WERI-Rb-1 (cell line): ENCODE results near the gene CLDN3.

Experiments used
- DNase-seq: peaks from one replicate; pipeline ENCODE4 v3.0.0-alpha.2; 2020
- H3K27ac ChIP-seq: fragments of 250-450 bp; sonication (Bioruptor Pico); 2 replicates; pipeline ENCODE4 v1.5.1; 2020; ENCODE audit warnings: mild to moderate bottlenecking, moderate library complexity
- H3K27me3 ChIP-seq: fragments of 250-450 bp; sonication (Bioruptor Pico); 2 replicates; pipeline ENCODE4 v1.5.1; 2021; ENCODE audit warnings: mild to moderate bottlenecking, low read depth, moderate library complexity; ENCODE audit not compliant: insufficient read depth, severe bottlenecking
- H3K36me3 ChIP-seq: fragments of 250-450 bp; sonication (Bioruptor Pico); 2 replicates; pipeline ENCODE4 v1.5.1; 2020; ENCODE audit warnings: mild to moderate bottlenecking, moderate library complexity
- H3K4me3 ChIP-seq: 2 replicates; pipeline ENCODE4 v1.5.1; 2011; ENCODE audit warnings: low read depth, mild to moderate bottlenecking, control low read depth, low read length
- H3K9me3 ChIP-seq: fragments of 250-450 bp; sonication (Bioruptor Pico); 2 replicates; pipeline ENCODE4 v1.5.1; 2021; ENCODE audit warnings: mild to moderate bottlenecking, moderate library complexity; ENCODE audit not compliant: severe bottlenecking
- CTCF ChIP-seq: IDR thresholded peaks from 2 replicates; pipeline ENCODE4 v1.5.1; 2011; ENCODE audit warnings: low read depth, mild to moderate bottlenecking, control low read depth, inconsistent platforms, low read length

Gene CLDN3

DNA sequence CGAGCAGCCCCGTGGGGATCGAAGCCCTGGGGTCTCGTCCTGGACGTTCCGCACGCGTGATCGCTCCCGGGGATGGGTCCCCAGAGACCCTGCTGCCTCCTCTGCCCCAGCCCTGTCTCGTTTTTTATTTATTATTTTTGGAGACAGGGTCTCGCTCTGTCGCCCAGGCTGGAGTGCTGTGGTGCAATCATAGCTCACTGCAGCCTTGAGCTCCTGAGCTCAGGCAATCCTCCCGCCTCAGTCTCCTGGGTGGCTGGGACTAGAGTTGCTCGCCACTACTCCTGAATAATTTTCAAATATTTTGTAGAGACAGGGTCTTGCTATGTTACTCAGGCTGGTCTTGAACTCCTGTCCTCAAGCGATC is 50.3 kb downstream of the CLDN3 start:
- H3K27me3 ChIP-seq, result no peaks in the 10 kb centered on the region
- H3K36me3 ChIP-seq, result peaks cover 12% of the 10 kb centered on the region
- H3K4me3 ChIP-seq, result peak overlapping the region; percentile 45
- no peak for DNase-seq
- TF ChIP-seq CTCF, result no peak
- no peak overlapping the region for H3K27ac ChIP-seq
- no peaks in the 10 kb centered on the region for H3K9me3 ChIP-seq
